DMS114 treated with DMSO at 0.1 percent for 48 hours (cell line): ENCODE results near the gene MRPL38.

ENCODE experiments used
- DNase-seq: peaks from one replicate; lab custom pipeline; 2025; ENCODE audit not compliant: unreplicated experiment; lab: John Stamatoyannopoulos, UW

MRPL38 gene

GRCh38 chr17:75920045-75920560 lies 15.4 kb upstream of the MRPL38 start:
- DNase-seq, result no peak

- no peak for DNase-seq
Observed at GRCh38 chr17:75919611-75920010, 14.9 kb upstream of the MRPL38 start.

- DNase-seq, result no peak
Observed at GRCh38 chr17:75917917-75918445, 13.3 kb upstream of the MRPL38 start.

GRCh38 chr17:75917141-75917916 lies 12.6 kb upstream of the MRPL38 start:
- no peak for DNase-seq

GRCh38 chr17:75915268-75915667 lies 10.6 kb upstream of the MRPL38 start:
- DNase-seq, result no peak

- no peak for DNase-seq
Observed at GRCh38 chr17:75914643-75915267, 10.1 kb upstream of the MRPL38 start.

GRCh38 chr17:75913537-75914210 lies 9.0 kb upstream of the MRPL38 start:
- no peak for DNase-seq

GRCh38 chr17:75910699-75911098 lies 6.0 kb upstream of the MRPL38 start:
- DNase-seq, result no peak

- no peak for DNase-seq
Observed at GRCh38 chr17:75909812-75910274, 5.2 kb upstream of the MRPL38 start.

- no peak for DNase-seq
Observed at GRCh38 chr17:75909051-75909811, 4.5 kb upstream of the MRPL38 start.

- no peak for DNase-seq
Observed at GRCh38 chr17:75908201-75908600, 3.5 kb upstream of the MRPL38 start.

- DNase-seq, result no peak
Observed at GRCh38 chr17:75906143-75906884, 1.6 kb upstream of the MRPL38 start.

- no peak for DNase-seq
Observed at GRCh38 chr17:75902406-75902805, 2.3 kb downstream of the MRPL38 start.

GRCh38 chr17:75901727-75902126 lies 3.0 kb downstream of the MRPL38 start:
- no peak for DNase-seq

- no peak for DNase-seq
Observed at GRCh38 chr17:75900691-75901533, 3.8 kb downstream of the MRPL38 start.

- no peak for DNase-seq
Observed at GRCh38 chr17:75899767-75900468, 4.8 kb downstream of the MRPL38 start.

GRCh38 chr17:75899353-75899752 lies 5.3 kb downstream of the MRPL38 start:
- no peak for DNase-seq

GRCh38 chr17:75898791-75899190 lies 5.9 kb downstream of the MRPL38 start:
- DNase-seq, result no peak

- no peak for DNase-seq
Observed at GRCh38 chr17:75898065-75898464, 6.6 kb downstream of the MRPL38 start.
